ENCODE data around the gene ELP2.

The ELP2 gene

GRCh38 chr18:36196238-36196995 lies 66.7 kb downstream of the ELP2 start:
- ChIA-PET CTCF (interaction anchor here (1.8 kb wide), 1 partner anchor 88 kb away, joined by 5 read pairs; no protein-coding TSS in a partner anchor), POLR2A (no interaction called here)
- TF ChIP-seq CTCF (IDR thresholded peaks at IDR 0.05; ENCODE audit: control extremely low read depth, extremely low read depth, low read depth, missing control alignments): no peak
- DNase-seq (ENCODE audit: extremely low spot score): no peak

- ChIA-PET CTCF (interaction anchor here (1.6 to 1.8 kb wide), 2 partner anchors 13 to 87 kb away, joined by 4 to 5 read pairs; no protein-coding TSS in a partner anchor), POLR2A (no interaction called here)
- TF ChIP-seq CTCF (IDR thresholded peaks at IDR 0.05; ENCODE audit: control extremely low read depth, extremely low read depth, low read depth, missing control alignments): no peak
- no peak for DNase-seq (ENCODE audit: extremely low spot score)
Observed at GRCh38 chr18:36197511-36198166, 67.9 kb downstream of the ELP2 start.

GRCh38 chr18:36199691-36200295 lies 70.1 kb downstream of the ELP2 start:
- ChIA-PET CTCF (interaction anchor here (1.5 to 2.3 kb wide), 3 partner anchors 10 to 85 kb away, joined by 5 to 11 read pairs (median 5); no protein-coding TSS in a partner anchor), POLR2A (no interaction called here)
- no peak for TF ChIP-seq CTCF (IDR thresholded peaks at IDR 0.05; ENCODE audit: control extremely low read depth, extremely low read depth, low read depth, missing control alignments)
- peak; percentile 4 for DNase-seq (ENCODE audit: extremely low spot score)

GRCh38 chr18:36200354-36200771 lies 70.7 kb downstream of the ELP2 start:
- no peak for TF ChIP-seq CTCF (IDR thresholded peaks at IDR 0.05; ENCODE audit: control extremely low read depth, extremely low read depth, low read depth, missing control alignments)
- DNase-seq (ENCODE audit: extremely low spot score): no peak
- CTCF ChIA-PET: interaction anchor here (2.1 to 2.3 kb wide), 2 partner anchors 10 to 84 kb away, joined by 5 to 11 read pairs; no protein-coding TSS in a partner anchor
- POLR2A ChIA-PET: no interaction called here

- no peak for DNase-seq (ENCODE audit: extremely low spot score)
- POLR2A ChIA-PET: no interaction called here
- no peak for TF ChIP-seq CTCF (IDR thresholded peaks at IDR 0.05; ENCODE audit: control extremely low read depth, extremely low read depth, low read depth, missing control alignments)
- CTCF ChIA-PET: no interaction called here
Observed at GRCh38 chr18:36201765-36202164, 72.1 kb downstream of the ELP2 start.

GRCh38 chr18:36203360-36203895 lies 73.7 kb downstream of the ELP2 start:
- POLR2A ChIA-PET: no interaction called here
- TF ChIP-seq CTCF (IDR thresholded peaks at IDR 0.05; ENCODE audit: control extremely low read depth, extremely low read depth, low read depth, missing control alignments): no peak

More at GRCh38 chr18:36203360-36203895, 73.7 kb downstream of the ELP2 start:
- DNase-seq (ENCODE audit: extremely low spot score): no peak
- CTCF ChIA-PET: interaction anchor here (2.2 kb wide), 1 partner anchor 14 kb away, joined by 11 read pairs; no protein-coding TSS in a partner anchor
